CD4-positive, alpha-beta T cell treated with Interleukin-17A for 1 hour (primary cell): ENCODE data around the gene TMEM200A.
"Not testable (repeated sequence)": the region's sequence is repeated elsewhere in the genome, so short reads cannot be mapped to it uniquely, and the experiment has no call there.

Experiments
- DNase-seq: peaks from one replicate; pipeline ENCODE4 v3.0.0-alpha.2; 2020

TMEM200A gene

GRCh38 chr6:130365166-130366106 is at the start of gene TMEM200A:
Gene TMEM200A (plus strand): TSS chr6:130366017. CDS start chr6:130440423, 74,406 bp downstream.
- DNase-seq = peak; percentile 45

DNA sequence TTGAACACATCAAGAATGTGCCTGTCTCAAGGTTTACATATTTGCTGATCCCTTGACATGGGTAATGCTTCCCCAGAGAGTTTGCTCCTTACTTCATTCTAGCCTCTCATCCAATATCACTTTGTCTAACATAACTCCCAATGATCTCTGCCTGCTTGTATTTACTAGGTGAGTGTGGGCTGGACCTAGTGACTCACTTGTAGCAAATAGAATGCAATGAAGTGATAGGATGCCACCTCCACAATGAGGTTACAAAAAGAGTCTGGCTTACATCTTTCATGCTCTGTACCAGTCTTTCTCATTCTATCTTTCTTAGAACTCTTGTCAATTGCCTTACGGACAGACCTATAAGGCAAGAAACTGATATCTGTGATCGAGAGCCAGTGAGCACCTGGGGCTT is 44.9 kb upstream of the TMEM200A start:
- no peak for DNase-seq

GRCh38 chr6:130322673-130323268 is 43.0 kb upstream of the TMEM200A start:
- DNase-seq = peak; percentile 72

- no peak for DNase-seq
Observed at GRCh38 chr6:130324657-130325056, 41.2 kb upstream of the TMEM200A start.

DNA sequence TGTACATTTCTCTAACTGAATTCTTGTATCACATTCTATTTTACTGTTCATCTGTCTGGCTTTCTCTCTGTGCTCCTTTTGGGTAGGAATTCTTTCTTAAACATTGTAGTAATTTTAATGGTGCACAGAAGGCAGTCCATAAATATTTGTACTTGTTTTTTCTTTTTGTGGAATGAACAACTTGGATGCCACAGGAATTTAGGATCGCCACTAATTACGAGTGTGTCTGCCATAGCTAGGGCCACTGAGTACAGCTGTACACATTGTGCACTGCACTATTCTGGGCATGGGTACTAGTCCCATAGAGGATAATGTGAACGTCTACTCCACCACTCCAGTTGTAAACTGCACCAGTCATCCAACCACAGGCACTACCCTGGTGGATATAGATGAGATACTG is 39.3 kb upstream of the TMEM200A start:
- no peak for DNase-seq

DNA sequence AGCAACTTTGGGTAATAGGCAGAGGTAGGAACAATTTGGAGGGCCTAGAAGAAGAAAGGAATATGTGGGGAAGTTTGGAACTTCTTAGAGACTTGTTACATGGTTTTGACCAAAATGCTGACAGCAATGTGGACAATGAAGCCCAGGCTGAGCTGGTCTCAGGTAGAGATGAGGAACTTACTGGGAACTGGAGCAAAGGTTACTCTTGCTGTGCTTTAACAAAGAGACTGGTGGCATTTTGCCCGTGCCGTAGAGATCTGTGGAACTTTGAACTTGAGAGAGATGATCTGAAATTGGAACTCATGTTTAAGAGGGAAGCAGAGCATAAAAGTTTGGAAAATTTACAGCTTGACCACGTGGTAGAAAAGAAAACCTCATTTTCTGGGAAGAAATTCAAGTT is 28.3 kb upstream of the TMEM200A start:
- no peak for DNase-seq

- DNase-seq = not testable (repeated sequence)
Observed at GRCh38 chr6:130346324-130346723, 19.5 kb upstream of the TMEM200A start.

DNA sequence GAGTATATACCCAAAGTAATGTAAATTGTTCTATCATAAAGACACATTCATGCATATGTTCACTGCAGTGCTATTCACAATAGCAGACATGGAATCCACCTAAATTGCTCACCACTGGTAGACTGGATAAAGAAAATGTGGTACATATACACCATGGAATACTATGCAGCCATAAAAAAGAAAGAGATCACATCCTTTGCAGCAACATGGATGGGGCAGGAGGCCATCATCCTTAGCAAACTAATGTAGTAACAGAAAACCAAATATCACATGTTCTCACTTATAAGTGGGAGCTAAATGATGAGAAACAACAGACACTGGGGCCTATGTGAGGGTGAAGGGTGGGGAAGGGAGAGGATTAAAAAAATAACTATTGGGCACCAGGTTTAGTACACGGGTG is 11.5 kb upstream of the TMEM200A start:
- DNase-seq = no peak

- no peak for DNase-seq
Observed at GRCh38 chr6:130355572-130355971, 10.2 kb upstream of the TMEM200A start.

DNA sequence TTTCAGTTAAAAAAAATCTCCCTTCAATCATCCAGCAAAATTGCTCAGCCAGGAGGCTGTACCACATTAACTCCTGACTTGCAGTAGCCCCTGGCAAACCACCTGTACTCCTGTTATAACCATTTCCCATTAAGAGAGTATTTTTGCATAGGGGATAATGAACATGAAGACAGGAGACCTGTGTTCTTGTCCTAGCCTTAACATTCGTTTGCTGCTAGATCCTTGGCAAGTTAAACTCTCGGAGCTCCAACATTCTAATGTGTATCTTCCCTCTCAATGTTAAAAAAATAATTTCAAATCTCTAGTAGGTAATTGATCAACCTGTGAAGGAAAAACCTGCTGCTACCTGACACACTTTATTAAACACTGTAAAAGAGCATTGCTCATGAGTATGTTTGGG is 8.4 kb upstream of the TMEM200A start:
- DNase-seq = no peak

DNA sequence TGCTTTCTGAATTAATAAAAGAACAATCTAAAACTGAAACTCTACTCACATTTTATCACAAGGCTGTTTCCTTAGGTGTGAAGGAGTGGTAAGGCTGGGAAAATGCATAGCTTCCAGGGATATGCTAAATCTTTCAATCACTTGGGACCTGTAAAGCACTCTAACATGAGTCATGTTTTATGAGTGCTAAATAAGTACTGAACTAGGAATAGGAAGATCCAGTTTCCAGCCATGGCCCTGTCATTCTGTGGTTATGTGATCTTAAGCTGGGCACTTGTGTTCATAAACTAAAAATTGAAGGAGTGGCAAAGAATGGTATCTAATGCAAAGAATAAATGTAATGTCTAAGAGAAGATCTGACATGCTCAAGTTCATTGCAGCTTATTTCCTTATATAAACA is 6.1 kb upstream of the TMEM200A start:
- DNase-seq = no peak

DNA sequence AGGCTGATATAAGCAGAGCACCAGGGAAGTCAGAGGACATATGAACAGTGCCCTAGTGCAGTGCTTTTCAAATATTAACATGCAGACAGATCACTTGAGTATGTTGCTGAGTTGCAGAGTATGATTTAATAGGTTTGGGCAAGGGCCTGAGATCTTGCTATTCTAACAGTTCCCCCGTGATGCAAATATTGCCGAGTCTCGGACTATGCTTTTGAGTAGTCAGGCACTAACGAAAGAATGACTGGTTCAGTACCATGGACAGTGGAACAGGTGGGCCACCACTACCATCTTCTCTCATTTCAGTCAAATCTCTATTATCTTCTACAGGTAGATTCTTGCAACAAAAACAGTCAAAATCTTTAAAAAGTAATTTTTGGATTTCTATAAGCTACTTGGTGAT is 3.7 kb upstream of the TMEM200A start:
- DNase-seq = peak; percentile 23

GRCh38 chr6:130364224-130364780 is 1.5 kb upstream of the TMEM200A start:
- DNase-seq = no peak

- DNase-seq = peak; percentile 27
Observed at GRCh38 chr6:130366107-130367005, 539 bp downstream of the TMEM200A start.

GRCh38 chr6:130367767-130368166 is 1.9 kb downstream of the TMEM200A start:
- DNase-seq = peak; percentile 29

DNA sequence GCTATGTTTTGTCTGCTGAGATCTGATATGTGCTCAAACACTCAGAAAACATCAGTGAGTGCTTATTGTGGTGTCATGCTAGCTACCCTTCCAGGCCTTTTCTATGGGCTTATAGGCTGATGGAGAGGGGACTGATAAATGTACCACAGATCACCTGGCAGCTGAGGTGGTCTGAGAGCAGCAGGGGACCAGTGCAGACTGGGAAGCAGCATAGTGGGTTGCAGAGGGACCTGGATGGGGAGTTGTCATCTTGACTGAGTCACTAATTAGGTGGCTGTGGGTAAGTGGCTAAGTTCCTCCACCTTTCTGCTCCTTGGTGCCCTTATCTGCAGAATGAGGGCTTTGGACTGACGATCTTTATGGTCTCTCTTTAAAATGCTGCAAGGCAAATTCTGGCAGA is 2.8 kb downstream of the TMEM200A start:
- no peak for DNase-seq

- no peak for DNase-seq
Observed at GRCh38 chr6:130369831-130370230, 4.0 kb downstream of the TMEM200A start.

DNA sequence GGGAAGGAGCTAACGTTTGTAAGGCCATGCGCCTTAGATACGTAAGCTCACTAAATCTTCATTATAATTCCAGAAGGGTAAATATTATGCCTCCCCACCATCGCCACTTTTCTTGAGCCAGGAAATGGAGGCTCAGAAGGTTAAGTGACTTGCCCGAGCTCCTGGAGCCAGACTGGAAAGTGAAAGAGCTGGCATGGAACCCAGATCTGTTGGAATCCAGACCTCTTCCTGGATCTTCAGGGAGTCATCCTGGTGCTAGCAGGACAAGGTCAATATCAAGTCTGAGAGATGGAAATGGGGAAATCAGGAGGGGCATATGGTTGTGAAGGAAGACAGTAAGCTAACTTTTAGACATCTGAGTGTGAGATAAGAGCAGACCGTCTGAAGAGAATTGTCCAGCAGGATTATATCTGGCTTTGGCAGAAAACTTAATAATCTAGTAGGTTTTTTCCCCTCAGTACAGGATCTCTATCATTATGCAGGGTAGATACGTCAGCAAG is 6.2 kb downstream of the TMEM200A start:
- DNase-seq = no peak

- no peak for DNase-seq
Observed at GRCh38 chr6:130372786-130373185, 7.0 kb downstream of the TMEM200A start.

DNA sequence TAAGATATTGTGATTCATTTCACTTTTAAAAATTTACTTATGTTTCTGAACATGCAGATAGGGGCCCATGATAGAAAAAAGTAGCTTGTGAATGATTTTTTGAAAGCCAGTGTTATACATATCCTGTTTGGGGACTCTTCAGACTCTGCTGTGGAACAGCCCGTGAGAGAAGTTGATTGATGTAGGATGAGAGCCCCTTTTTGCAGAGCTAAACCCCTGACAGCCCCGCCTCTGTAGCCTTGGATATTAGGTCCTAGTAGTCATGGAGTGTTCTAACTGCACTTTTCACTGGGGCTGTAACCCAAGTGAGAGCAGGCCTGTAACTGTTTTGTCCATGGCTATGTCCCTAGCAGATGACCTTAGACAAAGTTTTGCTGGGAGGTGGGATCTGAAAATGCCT is 8.2 kb downstream of the TMEM200A start:
- DNase-seq = no peak

- DNase-seq = no peak
Observed at GRCh38 chr6:130376936-130377335, 11.1 kb downstream of the TMEM200A start.

DNA sequence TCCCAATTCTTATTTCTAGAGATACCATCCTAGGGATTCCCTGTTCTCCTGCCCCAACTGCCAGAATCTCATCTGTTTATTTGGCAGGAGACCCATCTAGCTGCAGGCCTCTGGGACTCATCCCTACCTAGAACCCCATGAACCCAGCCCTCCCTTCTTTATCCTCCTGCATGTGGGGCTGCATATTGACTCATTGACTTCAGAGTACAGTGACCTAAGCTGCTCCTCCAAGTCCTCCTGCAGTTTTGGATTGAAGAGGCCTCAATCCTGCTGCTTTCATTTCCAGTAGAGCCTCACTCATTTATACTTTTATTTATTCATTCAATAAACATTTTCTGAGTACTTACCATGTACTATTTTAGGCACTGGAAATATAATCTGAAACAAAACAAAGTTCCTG is 11.6 kb downstream of the TMEM200A start:
- no peak for DNase-seq

- DNase-seq = no peak
Observed at GRCh38 chr6:130377915-130378314, 12.1 kb downstream of the TMEM200A start.
